Endothelial cell of hepatic sinusoid (primary cell): ENCODE measurements around the gene MORN1.

Experiments
- in situ Hi-C: cut with HindIII; loops from 2 replicates; pipeline ENCODE4 v1.10.0; 2017; ENCODE audit warnings: low sequenced_read_pairs

Gene MORN1

DNA sequence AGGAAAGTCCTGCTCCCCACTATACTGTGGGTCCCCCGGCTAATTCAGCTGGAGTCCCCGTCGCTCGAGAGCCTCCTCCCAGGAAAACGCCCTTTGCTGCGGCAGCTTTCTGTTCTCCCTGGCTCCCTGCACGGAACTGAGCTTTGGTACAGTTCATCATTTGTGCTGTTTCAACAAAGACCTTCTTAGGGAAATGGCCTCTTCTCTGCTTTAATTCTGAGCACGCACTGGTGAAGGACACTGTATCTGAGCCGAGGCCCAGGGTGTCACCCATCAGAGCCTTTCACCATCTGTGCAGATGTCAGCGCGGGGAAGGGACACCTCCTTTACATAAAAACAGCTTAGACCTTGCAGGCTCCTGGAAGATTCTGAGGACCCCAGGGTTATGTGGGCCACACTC, 34.5 kb upstream of the MORN1 start:
- in situ Hi-C loops: loop anchor here (10.0 kb wide), 5 partner anchors 89 to 999 kb away; no protein-coding TSS in a partner anchor

DNA sequence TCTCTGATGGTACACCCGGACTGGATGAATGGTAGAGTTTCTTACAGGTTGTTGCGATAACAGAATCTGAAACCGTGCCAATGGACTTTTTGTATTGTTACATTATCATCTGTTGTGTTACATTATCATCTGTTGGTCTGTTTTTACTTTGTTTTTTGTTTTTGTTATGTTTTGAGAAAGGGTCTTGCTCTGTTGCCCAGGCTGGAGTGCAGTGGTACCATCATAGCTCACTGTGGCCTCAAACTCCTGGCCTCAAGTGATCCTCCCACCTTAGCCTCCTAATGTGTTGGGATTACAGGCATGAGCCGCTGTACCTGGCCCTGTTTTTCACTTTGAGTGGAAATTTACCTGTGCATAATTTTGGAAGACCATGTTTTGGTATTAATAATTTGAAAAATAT, 31.2 kb upstream of the MORN1 start:
- in situ Hi-C loops: loop anchor here (5.0 to 10.0 kb wide), 8 partner anchors 35 to 1002 kb away; no protein-coding TSS in a partner anchor

DNA sequence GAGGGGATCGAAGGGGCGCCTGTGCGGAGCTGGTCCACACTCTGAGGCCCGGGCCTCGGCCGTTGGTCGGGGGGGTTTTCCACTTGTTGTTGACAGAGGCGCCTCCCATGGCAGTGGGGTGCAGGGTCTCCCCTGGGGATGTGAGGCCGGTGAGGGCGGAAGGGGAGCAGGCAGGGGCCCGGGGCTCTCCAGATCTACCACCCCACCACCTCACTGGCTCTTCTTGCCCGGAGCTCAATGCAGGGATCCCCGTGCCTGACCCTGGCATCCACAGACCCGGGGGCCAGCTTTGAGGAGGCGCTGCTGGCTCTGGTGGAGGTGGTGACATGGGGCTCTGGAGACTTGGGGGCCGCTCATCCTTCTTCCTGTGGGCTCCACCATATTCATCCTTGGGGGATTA, 28.1 kb upstream of the MORN1 start:
- in situ Hi-C loops: no loop called here

DNA sequence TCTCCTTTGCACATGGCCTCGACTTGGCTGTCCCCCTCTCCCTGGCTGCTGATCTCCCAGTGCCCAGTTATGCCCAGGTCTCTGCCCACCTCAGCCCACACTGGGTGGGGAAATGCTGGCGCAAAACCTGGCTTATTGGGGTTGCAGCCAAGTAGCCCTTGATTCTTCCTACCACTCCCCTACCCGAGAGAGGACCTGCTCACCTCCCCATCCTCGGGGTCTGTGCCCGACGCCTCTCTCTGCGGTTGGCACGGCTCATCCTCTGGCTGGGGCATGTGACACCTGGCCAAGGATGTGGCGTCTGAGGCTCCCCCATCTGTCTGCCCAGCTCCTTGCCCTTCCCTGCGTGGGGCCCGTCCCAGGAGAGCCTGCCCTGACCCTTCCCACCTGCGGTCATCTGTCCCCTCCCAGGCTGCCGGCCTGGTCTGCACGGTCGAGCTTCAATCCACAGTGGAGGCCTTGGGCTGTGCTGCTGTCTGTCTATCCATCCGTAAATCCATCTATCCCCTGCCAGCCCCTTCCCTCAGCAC, 27.5 kb upstream of the MORN1 start:
- in situ Hi-C loops: no loop called here

DNA sequence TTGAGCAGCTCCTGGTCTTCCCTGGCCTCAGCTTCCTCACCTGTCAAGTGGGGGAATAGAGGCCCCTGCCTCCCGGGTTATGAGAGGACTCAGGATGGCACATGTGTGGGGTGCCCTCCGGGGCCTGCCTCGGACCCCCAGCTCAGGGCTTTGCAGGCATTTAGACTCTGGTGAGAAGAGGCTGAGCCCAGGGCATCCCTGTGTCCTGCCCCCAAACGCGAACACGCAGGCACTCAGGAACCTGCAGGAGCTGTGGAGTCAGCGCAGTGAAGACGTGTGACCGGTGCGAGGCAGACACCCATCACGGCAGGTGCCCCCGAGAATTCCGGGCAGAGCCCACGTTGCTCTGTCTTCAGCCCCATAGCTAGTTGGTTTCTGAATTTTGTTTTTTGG, 26.5 kb upstream of the MORN1 start:
- in situ Hi-C loops: no loop called here

DNA sequence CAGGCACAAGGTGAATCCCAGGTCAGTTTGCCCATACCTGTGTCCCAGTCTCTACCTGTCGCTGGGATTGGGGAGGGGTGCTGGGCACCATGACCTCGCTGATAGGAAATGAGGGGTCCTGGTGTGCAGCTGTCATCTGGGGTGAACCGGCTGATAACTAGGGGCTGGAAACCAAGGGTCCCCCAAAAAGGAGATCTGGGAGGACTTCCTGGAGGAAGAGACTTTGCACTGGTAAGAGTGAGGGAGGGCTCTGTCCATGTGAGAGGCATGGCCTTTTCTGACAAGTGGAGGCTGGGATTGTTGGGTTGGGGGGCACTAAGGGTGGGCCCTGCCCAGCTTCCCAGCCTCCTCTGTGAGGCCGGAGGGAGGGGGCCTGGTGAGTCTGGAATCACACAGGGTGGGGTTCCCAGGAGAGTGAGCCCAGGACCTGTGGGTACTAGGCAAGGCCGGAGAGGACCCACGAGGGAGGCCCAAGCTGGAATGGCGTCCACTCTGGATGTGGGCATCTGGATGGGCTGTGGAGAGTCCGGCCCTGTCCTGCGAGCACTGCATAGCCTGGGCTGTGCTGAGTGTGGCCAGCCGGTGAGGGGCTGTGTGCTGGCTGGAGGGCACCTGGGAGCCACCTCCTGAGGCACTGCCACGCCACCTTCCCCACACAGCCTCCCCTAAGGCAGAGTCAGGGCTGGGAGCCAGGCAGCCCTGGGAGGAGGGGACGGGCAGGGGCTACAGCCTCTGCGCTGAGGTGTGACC, 25.9 kb upstream of the MORN1 start:
- in situ Hi-C loops: no loop called here

DNA sequence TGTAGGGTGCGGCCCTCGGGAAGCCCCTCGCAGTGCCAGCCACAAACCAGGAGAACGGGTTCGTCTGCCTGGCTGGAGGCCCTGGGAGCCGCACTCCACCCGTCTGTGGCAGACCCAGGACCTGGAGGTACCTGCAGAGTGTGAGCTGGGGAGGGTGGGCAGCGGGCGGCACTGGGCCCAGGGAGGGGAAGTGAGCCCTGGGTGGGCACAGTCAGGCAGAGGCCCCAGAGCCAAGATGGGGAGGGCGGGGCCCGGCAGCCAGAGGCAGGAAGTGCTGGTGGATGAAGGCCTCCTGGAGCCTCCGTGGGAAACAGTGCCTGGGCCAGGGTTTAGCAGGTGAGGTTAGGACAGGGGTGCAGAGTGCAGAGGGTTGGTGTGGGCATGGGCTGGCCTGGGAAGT, 25.0 kb upstream of the MORN1 start:
- in situ Hi-C loops: no loop called here

DNA sequence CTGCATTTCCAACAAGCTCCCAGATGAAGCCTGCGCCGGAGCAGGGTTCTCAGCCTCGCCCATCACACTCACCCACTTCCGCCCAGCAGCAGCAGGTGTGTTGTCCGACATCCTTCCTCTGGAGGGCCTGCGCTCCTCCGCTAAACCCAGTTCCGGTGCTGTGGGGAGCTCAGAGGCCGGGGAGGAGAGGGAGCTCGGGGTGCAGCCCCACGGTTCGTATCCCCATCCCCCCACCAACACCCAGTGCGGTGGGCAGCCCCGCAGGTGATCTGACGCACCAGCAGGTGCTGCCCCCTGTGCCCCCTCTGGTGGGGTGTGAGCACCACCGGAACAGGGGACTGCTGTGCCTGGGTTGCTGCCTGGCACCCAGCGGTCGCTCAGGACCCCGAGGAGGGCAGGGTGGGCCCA, 24.5 kb upstream of the MORN1 start:
- in situ Hi-C loops: no loop called here

DNA sequence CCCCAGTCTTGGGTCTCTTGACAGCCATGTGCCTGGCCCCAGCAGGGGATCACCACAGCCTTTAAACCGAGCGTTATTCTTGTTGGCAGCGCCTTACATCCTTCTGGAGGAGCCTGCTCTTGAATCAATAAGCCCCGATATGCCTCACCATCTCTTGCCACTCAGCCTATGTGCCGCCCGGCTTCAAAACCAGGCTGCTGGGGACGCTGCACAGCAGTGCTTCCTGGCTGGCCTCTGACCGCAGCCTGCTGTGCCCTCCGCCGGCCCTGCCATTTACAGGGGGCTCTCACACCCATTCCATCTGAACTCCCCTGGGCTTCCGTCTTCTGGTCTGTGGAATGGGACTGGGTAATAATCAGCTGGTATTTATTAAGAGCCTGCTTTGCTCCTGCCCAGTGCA, 24.0 kb upstream of the MORN1 start:
- in situ Hi-C loops: no loop called here

DNA sequence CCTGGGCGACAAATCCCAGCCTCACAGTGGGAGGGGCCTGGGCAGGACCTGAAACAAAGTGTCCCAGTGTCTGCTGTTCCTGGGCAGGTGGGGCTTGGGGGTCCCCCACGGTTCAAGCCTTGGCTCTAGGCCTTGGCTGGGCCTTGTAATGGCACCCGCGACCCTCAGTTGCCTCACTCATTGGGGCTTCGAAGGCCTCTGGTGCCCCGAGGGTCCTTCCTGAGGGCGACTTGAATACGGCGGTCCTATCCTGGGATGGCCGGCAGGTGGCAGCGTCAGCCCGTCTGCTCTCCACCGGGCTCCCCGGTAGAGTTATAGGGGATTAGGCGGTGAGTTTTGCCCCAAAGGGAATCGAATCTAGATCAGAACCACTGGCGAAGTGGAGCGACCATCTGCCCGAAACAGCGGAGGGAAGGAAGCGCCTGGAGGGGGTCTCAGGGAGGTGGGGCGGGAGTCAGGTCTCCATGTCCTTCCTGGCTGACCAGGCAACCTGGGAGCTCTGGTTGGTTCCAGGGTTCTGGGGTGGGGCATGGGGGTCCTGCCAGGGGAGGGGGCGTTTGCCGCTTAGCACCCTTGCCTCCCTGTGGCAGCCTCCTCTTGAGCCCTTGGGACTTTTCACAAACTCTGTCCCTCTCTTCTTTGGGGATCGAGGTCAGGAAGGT, 23.1 kb upstream of the MORN1 start:
- in situ Hi-C loops: no loop called here

DNA sequence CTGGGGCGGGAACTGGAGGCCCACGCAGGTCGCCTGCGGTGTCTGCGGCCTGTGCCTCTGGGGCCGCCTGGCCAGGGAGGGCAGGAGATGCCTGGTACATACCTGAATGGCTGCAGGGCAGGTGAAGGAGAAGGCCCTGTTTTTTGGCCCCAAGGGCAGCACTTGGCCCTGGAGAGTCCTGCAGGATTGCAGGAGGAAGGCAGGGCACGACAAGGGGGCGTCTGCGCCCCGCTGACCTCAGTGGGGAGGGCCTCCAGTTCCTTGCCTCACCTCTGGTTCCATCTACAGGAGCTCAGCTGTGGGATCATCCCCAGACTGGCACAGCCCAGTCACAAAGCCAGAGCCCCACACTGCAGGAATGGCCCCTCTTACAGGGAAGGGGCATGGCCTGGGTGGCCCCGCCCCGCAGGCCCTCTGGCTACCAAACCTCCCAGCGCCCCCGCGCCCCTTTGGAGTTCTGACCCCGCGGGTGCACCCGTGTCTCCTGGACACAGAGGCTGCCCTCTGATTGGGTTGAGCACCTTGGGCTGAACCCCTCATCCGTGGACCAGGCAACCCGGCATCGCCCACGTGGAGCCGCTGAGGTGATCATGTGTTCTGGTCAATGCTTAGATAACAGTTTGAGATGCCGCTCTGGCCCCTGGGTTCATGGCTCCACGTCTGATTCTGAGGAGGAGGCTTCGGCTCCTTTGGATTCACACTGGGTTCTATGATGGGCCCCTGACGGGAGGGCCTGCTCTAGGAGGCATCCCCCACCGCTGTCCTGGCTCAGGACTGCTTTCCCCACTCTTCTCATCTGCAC, 22.3 kb upstream of the MORN1 start:
- in situ Hi-C loops: no loop called here

DNA sequence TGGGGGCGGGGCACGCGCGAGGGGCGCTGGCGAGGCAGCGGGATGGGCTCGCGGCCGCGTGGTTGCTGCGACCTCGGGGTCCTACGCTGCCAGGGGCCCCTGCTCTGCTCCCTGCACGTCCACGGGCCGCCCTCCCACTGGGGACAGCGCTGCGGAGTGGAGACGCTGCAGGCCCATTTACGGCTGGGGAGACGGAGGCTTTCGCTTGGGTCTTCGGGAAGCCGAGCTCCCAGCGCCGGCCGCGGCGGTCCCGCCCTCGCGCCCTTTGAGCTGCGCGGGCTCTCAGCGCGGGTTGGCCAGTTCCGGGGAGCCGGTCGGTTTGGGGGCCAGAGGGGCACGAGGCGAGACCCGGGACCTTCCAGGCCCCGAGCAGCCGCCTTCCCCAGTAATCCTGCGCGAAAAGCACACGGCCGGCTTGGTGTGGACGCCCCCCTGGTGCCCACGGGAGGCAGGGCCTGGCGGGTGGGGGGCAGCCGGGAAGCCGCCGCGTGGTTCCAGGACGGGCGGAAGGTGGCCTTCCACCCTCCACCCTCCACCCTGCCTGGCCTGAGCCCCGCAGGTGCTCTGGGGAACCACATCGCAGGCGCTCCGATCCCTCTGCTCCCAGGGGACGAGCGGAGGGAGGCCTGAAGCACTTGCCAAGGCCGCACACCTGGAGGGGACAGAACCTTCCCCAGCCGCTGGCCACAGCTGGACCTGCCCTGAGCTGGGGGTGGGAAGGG, 21.6 kb upstream of the MORN1 start:
- in situ Hi-C loops: no loop called here

DNA sequence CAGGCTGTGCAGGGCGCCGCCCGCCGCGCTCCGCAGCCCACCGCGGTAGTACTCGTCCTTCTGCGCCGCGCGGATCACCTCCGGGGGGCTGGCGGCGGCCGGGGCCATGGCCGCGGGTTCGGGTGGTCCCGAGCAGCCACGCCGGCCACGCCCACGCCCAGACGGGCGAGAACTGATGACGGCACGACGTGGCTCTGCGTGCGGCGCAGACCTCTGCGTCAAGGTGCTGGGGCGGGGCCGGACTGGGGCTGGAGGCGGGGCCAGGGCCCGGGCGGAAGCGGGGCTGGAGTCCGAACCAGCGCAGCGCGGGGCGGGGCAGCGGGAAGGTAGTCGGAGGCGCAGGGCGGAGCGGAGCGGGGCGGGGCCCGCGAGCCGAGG, 21.0 kb upstream of the MORN1 start, which contains the start of gene PEX10:
Gene PEX10, minus strand, starts transcription at position 170 of the 378 bp plus-strand sequence. Its CDS starts 62 bp downstream, at position 108.
- in situ Hi-C loops: no loop called here

DNA sequence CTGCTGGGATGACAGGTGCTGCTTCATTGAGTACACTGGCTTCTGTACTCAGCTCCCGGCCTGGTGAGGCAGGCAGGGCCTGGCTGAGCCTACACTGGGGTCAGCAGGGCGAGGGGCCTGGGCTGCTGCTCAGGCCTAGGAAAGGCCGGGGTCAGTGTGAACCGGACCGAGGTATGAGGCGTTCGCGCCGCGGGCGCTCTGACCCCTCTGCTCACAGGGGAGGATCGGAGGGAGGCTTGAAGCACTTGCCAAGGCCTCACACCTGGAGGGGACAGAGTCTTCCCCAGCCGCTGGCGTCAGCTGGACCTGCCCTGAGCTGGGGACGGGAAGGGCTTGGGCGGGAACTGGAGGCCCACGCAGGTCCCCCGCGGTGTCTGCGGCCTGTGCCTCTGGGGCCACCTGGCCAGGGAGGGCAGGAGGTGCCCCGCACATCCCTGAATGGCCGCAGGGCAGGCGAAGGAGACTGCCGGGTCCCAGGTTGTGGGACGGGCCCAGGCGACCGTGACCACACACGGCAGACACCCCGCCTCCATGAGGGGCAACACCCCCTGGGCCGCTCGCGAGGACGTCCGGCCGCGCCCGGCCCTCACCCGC, 20.5 kb upstream of the MORN1 start:
- in situ Hi-C loops: no loop called here

DNA sequence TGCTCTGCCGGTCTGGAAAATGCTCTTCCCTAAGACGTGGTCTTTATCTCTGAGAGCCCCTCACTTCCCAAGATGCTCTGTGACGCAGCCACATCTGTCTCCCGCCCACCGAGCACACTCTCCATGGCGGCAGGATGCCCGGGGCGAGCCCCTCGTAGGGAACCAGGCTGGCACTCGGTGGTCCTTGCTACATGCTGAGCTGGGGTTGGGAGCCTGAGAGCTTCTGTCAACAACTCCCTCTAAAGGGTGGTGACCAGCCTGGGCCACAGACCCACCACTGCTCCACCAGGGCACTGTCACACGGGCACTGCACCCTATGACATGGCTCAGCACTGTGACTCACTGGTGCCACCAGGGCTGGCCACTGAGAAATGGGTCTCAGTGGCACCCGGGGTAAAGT, 18.4 kb upstream of the MORN1 start:
- in situ Hi-C loops: no loop called here

DNA sequence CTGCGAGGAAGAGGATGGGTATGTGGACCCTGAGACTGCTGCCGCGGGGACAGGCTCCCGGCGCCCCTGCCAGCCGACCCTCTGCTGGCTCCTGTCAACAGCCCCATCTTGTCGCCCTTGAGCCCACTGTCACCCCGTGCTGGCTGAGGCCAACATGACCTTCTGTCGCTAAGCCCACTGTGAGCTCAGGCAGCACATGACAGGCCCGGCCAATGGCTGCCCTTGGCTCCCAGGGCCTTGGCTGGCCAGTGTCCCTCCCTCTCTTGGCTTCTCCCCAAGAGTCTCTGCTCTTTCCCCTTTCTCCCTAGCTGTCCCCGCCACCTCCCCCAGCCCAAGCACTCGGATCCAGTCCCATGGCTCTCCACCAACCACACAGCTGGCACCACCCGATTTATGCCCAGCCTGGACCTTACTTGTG, 17.5 kb upstream of the MORN1 start:
- in situ Hi-C loops: no loop called here

DNA sequence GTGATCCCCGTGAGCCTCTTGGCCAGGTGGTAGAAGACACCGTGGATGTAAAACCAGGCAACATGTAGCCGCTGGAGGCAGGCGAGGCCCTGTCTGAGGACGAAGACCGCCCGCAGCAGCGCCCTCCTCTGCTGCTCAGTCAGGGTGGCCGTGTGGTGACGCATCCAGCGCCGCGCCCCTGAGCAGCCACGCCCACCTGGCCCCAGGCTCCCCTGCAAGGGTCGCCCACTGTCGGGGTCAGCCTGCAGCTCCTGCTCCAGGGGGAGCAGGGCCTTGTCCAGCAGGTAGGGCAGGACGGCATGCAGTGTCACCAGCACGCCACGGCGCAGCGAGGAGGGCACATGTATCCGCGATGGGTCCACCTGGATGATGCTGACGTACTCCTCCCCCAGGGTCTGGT, 17.1 kb upstream of the MORN1 start:
- in situ Hi-C loops: no loop called here

DNA sequence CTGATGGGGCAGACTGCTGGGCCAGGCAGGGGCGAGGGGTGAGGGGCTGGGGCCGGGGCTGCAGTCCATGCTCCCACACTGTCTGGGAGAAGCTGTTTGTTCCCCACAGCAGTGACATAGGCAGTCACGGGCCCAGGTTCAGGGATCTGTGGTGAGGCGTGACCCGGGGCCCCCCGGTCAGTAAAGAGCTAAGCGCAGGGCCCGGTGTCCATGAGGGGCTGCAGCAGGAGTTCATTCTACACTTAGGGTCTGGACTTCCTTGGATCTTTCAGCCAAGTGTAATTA, 16.6 kb upstream of the MORN1 start:
- in situ Hi-C loops: no loop called here

DNA sequence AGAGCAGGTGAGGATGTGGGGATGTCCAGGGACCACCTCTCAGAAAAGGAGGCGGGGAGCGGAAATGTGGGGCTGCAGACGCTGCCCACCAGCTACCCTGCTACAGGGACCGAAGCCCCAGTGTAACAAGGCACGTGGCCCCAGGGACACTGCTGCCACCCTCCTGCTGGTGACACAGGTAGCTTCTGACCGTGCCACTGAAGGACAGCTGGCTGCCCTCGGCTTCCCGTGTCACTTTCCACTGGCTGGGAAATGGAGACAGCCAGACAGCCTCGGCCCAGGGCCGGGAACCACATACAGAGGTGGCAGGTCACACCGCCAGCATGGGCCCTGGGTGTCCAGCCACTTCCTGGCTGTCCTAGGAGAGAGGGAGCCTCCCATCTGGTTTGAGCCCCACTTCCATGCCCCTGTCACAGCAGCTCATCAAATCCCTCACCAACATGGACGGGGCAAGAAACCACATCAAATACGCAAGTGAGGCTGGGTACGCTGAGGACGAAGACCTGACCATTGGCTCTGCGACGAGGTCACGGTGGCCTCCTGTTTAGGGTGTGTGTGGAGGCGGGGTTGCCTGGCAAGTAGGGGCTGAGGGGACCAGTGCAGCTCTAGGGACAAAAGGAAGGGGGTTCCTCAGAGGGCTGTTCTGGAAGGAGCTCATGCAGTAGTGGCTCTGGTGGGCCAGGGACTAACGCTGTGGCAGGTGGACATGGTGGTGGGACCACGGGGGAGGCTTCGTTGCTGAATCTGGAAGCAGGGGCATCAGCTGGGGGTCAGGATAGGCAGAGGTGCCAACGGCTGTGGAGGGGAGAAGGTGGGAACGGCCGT, 16.0 kb upstream of the MORN1 start:
- in situ Hi-C loops: no loop called here
